Activated T-cell treated with anti-CD3 and anti-CD28 coated beads, Interleukin-2, amount 50 U/mL, for 72 hours (primary cell): ENCODE measurements around the gene MMEL1. TPM values are rescaled to one million over a fixed set of nuclear protein-coding genes. Genes with fewer than 3 reads are reported as not detected.
"Not testable (repeated sequence)": the region's sequence is repeated elsewhere in the genome, so short reads cannot be mapped to it uniquely, and the experiment has no call there.

Experiments used
- ATAC-seq, 2 donors: fragments of 150-1000 bp; cut with Tn5 transposase; replicated peaks in 1 of 2; 2 replicates each; pipeline ENCODE4 v1.10.0; 2021; ENCODE audit warnings: moderate library complexity in 2 of 2, mild to moderate bottlenecking in 1 of 2
- DNase-seq, 2 donors: peaks; one replicate each; pipeline ENCODE4 v3.0.0; 2021 to 2022; ENCODE audit warnings: mixed read lengths in 1 of 2
- H3K27ac Mint-ChIP-seq: one replicate; pipeline ENCODE4 v1.8.0; 2022; ENCODE audit warnings: mild to moderate bottlenecking, moderate library complexity, mixed read lengths
- H3K27me3 Mint-ChIP-seq: one replicate; pipeline ENCODE4 v1.8.0; 2022; ENCODE audit warnings: low read depth, mixed read lengths
- H3K36me3 Mint-ChIP-seq, 2 donors: one replicate each; pipeline ENCODE4 v1.8.0; 2022; ENCODE audit warnings: mixed read lengths in 2 of 2, mild to moderate bottlenecking in 1 of 2; ENCODE audit not compliant: insufficient read depth in 2 of 2
- H3K4me1 Mint-ChIP-seq: one replicate; pipeline ENCODE4 v1.8.0; 2022; ENCODE audit warnings: low read depth, mixed read lengths
- H3K4me3 Mint-ChIP-seq, 2 donors: one replicate each; pipeline ENCODE4 v1.8.0; 2022; ENCODE audit warnings: mild to moderate bottlenecking in 2 of 2, mixed read lengths in 2 of 2, moderate library complexity in 2 of 2
- H3K9me3 Mint-ChIP-seq, 2 donors: one replicate each; pipeline ENCODE4 v1.8.0; 2022; ENCODE audit warnings: mixed read lengths in 2 of 2
- total RNA-seq, 2 donors: library from RNA; stranded (reverse); gene quantifications; one replicate each; pipeline ENCODE4 v1.2.3, GENCODE V29; 2022

The MMEL1 gene
- total RNA-seq, 2 donors from 2014 or later = 1.5 to 1.9 TPM

- H3K27me3 Mint-ChIP-seq = peaks cover 53% of the 10 kb centered on the region
- no peak for DNase-seq
- ATAC-seq = no peak
- no peaks in the 10 kb centered on the region for H3K4me1 Mint-ChIP-seq
- no peak overlapping the region for H3K27ac Mint-ChIP-seq
- H3K9me3 Mint-ChIP-seq = peaks cover 3 to 8% of the 10 kb centered on the region in 2 donors
- H3K4me3 Mint-ChIP-seq = peak overlapping the region in 1 of 2 donors; percentile 36
- peaks cover 5 to 8% of the 10 kb centered on the region in 2 donors for H3K36me3 Mint-ChIP-seq
These were observed 3.0 kb downstream of the MMEL1 start for GRCh38 chr1:2629627-2630497.

DNA sequence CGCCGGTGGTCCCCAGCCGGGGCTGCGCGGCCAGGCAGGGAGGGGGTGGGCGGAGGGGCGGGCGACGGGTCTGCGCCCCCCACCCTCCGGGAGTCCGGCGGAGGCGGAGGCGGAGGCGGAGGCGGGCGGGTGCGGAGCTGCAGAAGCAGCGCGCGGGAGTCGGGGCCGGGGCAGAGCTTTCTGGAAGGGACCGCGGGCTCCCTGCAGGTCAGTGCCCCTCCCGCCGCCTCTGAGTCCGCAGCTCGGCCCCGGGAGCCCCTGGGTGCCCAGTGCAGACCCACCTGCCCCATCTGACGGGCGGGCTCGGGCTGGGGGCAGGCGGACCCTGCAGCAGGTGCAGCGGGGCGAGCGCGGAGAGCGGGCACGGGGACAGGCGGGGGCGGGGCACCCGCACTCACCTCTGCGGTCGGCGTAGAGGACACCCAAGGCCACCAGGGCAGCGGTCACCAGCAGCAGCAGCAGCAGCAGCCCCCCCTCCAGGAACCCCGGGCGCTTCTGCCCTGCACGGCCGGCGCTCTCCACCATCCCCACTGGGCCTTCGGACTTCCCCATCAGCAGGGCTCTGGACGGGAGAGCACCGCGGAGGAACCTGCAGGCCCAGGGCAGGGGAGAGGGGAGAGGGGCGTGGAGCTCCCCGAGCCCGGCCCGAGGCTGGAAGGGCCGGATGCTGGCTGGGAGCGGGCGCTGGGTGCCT is 3.7 kb downstream of the MMEL1 start:
- Mint-ChIP-seq H3K27me3 (peaks cover 58% of the 10 kb centered on the region), H3K9me3 (peaks cover 3 to 8% of the 10 kb centered on the region in 2 donors), H3K4me1 (no peaks in the 10 kb centered on the region), H3K4me3 (no peak overlapping the region), H3K36me3 (peaks cover 5 to 8% of the 10 kb centered on the region in 2 donors), H3K27ac (no peak overlapping the region)
- DNase-seq = no peak
- ATAC-seq = no peak

- Mint-ChIP-seq H3K4me3 (peak overlapping the region; percentile 40 to 44), H3K36me3 (peaks cover 5 to 8% of the 10 kb centered on the region in 2 donors), H3K27me3 (peaks cover 58% of the 10 kb centered on the region), H3K9me3 (peaks cover 3 to 8% of the 10 kb centered on the region in 2 donors), H3K4me1 (no peaks in the 10 kb centered on the region), H3K27ac (no peak overlapping the region)
- no peak for ATAC-seq
- no peak for DNase-seq
These were observed 4.5 kb downstream of the MMEL1 start for GRCh38 chr1:2628191-2628932.

DNA sequence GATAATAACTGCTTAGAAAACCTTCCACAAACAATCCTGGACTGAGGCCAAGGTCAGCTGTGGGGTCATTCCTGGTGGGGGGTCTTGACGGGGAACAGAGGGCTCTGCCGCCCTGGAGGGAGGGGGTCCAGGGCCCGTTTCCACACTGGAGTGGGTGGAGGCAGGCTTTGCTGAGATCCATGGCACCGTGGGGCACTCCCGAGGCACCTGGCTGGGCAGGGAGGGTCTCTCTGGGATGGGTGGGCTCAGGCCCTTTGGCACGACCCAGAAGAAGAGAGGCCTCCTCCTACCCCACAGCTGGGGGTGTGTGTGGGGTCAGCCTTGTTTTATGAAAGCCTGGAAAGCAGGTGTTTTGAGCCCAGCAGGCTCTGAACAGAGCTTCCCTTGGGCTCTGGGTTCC is 5.1 kb downstream of the MMEL1 start:
- Mint-ChIP-seq H3K4me1 (no peaks in the 10 kb centered on the region), H3K27me3 (peaks cover 58% of the 10 kb centered on the region), H3K27ac (no peak overlapping the region), H3K36me3 (peaks cover 5 to 8% of the 10 kb centered on the region in 2 donors), H3K9me3 (peaks cover 3 to 8% of the 10 kb centered on the region in 2 donors), H3K4me3 (no peak overlapping the region)
- DNase-seq (no peak), ATAC-seq (no peak)

DNA sequence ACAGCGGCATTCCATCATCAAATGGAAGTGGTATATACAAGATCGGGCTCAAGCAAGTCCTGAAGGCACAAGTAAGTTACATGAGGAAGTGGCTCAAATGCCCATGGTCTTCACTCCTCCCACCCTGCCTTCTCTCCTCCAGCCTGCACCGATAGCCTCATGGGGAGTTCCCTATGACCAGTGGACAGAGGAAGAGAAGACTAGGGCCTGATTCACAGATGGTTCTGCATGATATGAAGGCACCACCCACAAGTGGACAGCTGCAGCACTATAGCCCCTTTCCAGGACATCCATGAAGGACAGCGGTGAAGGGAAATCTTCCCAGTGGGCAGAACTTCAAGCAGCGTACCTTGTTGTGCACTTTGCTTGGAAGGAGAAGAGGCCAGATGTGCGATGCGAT is 7.1 kb downstream of the MMEL1 start:
- not testable (repeated sequence) for DNase-seq, H3K4me1 Mint-ChIP-seq, ATAC-seq, H3K4me3 Mint-ChIP-seq, H3K27ac Mint-ChIP-seq, H3K36me3 Mint-ChIP-seq, H3K9me3 Mint-ChIP-seq
- H3K27me3 Mint-ChIP-seq = peaks cover 45% of the 10 kb centered on the region

DNA sequence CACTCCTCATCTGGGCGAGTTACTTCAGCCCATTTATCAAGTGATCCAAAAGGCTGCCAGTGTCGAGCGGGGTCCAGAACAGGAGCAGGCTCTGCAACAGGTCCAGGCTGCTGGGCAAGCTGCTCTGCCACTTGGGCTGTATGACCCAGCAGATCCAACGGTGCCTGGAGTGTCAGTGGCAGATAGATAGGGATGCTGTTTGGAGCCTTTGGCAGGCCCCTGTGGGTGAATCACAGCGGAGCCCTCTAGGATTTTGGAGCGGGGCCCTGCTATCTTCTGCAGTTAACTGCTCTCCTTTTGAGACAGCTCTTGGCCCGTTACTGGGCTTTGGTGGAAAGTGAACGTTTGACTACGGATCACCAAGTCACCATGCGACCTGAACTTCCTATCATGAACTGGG is 7.5 kb downstream of the MMEL1 start:
- DNase-seq = no peak
- Mint-ChIP-seq H3K4me1 (peaks cover 4% of the 10 kb centered on the region), H3K4me3 (no peak overlapping the region), H3K27ac (no peak overlapping the region), H3K9me3 (peaks cover 1 to 2% of the 10 kb centered on the region in 2 donors), H3K27me3 (peaks cover 41% of the 10 kb centered on the region), H3K36me3 (peaks cover 2 to 4% of the 10 kb centered on the region in 2 donors)
- no peak for ATAC-seq

DNA sequence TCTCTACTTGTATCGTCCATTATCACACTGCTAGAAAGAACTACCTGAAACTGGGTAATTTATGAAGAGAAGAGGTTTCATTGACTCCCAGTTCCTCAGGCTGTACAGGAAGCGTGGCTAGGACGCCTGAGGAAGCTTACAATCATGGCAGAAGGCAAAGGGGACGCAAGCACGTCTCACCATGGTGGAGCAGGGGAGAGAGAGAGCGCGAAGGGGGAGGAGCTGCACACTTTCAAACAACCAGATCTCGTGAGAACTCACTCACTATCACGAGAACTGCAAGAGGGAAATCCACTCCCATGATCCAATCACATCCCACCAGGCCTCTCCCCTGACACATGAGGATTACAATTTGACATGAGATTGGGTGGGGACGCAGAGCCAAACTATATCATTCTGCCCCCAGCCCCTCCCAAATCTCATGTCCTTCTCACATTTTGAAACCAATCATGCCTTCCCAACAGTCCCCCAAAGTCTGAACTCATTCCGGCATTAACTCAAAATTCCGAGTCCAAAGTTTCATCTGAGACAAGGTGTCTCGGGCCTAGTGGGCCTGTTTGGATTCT is 8.0 kb downstream of the MMEL1 start:
- Mint-ChIP-seq H3K27ac (no peak overlapping the region), H3K4me1 (peaks cover 4% of the 10 kb centered on the region), H3K9me3 (peaks cover 2 to 4% of the 10 kb centered on the region in 2 donors), H3K27me3 (peaks cover 36% of the 10 kb centered on the region), H3K4me3 (no peak overlapping the region), H3K36me3 (peaks cover 0 to 1% of the 10 kb centered on the region in 2 donors)
- ATAC-seq = no peak
- no peak for DNase-seq

GRCh38 chr1:2623571-2624337 is 9.1 kb downstream of the MMEL1 start:
- H3K27me3 Mint-ChIP-seq = peaks cover 32% of the 10 kb centered on the region
- DNase-seq (no peak), ATAC-seq (no peak)
- H3K4me1 Mint-ChIP-seq = peaks cover 4% of the 10 kb centered on the region
- H3K27ac Mint-ChIP-seq = no peak overlapping the region
- H3K9me3 Mint-ChIP-seq = peaks cover 3 to 5% of the 10 kb centered on the region in 2 donors
- no peak overlapping the region for H3K4me3 Mint-ChIP-seq
- peaks cover 0 to 3% of the 10 kb centered on the region in 2 donors for H3K36me3 Mint-ChIP-seq

DNA sequence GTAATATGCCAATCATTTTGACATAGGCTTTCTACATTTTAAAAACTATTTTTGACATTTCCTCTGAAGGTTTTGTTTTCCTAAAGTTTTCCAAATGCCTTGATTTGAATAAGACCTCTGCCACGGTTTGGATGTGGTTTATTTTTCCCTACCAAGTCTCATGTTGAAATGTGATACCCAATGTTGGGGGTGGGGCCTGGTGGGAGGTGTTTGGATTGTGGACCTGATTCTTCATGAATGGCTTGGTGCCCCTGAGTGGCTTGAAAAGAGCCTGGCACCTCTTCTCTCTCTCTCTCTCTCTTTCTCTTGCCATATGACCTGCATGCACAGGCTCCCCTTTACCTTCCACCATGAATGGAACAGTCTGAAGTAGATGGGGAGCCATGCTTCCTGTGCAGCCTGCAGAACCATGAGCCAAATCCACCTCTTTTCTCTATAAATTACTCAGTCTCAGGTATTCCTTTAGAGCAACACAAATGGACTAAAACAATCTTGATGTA is 14.8 kb downstream of the MMEL1 start:
- no peak overlapping the region for H3K4me3 Mint-ChIP-seq
- peaks cover 4% of the 10 kb centered on the region for H3K4me1 Mint-ChIP-seq
- ATAC-seq (no peak), DNase-seq (no peak)
- peaks cover 9 to 18% of the 10 kb centered on the region in 2 donors for H3K36me3 Mint-ChIP-seq
- H3K9me3 Mint-ChIP-seq = peaks cover 17 to 19% of the 10 kb centered on the region in 2 donors
- peaks cover 7% of the 10 kb centered on the region for H3K27me3 Mint-ChIP-seq
- no peak overlapping the region for H3K27ac Mint-ChIP-seq

DNA sequence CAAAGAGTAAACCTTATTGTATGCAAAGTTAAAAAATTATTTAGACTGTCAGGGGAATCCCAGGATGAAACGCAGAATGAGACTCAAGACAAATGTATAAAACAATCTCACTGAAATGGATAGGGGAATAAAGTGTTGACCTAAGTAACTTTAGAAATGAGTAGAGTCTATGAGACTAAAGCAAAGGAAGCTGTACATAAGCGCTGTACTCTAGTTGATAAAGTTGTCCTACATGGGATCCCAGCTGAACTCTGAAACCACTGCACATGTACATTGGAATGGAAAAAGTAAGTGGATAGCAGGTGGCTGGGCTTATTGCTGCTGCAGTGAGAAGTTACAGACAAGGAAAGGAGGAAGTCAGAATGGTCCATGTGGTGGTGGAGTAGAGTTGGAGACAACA is 18.7 kb downstream of the MMEL1 start:
- DNase-seq (no peak), ATAC-seq (no peak)
- no peak overlapping the region for H3K27ac Mint-ChIP-seq
- H3K27me3 Mint-ChIP-seq = peaks cover 7% of the 10 kb centered on the region
- peaks cover 9 to 14% of the 10 kb centered on the region in 2 donors for H3K36me3 Mint-ChIP-seq
- peaks cover 14% of the 10 kb centered on the region in 2 donors for H3K9me3 Mint-ChIP-seq
- no peak overlapping the region for H3K4me3 Mint-ChIP-seq
- H3K4me1 Mint-ChIP-seq = no peaks in the 10 kb centered on the region

- no peak overlapping the region for H3K27ac Mint-ChIP-seq
- H3K9me3 Mint-ChIP-seq = peaks cover 14 to 17% of the 10 kb centered on the region in 2 donors
- H3K36me3 Mint-ChIP-seq = peaks cover 7 to 12% of the 10 kb centered on the region in 2 donors
- no peaks in the 10 kb centered on the region for H3K27me3 Mint-ChIP-seq
- H3K4me3 Mint-ChIP-seq = no peak overlapping the region
- no peak for DNase-seq
- ATAC-seq = no peak
- H3K4me1 Mint-ChIP-seq = no peaks in the 10 kb centered on the region
These were observed 20.0 kb downstream of the MMEL1 start for GRCh38 chr1:2612591-2613365.
